ENCODE measurements around the gene TRIM36. TPM values are rescaled to one million over a fixed set of nuclear protein-coding genes. Genes with fewer than 3 reads are reported as not detected.

Gene TRIM36
- total and polyA plus RNA-seq, 4 donors: 16.2 to 50.3 (median 38.5) TPM

- Histone ChIP-seq H3K4me3 (ENCODE audit: low read depth, low read length) (no peak overlapping the region), H3K4me1 (ENCODE audit: control insufficient read depth, insufficient read depth, low read length) (no peaks in the 10 kb centered on the region), H3K27ac (ENCODE audit: low read depth, low read length) (no peak overlapping the region), H3K27me3 (ENCODE audit: control insufficient read depth, insufficient read depth, low read length) (no peaks in the 10 kb centered on the region), H3K36me3 (ENCODE audit: control insufficient read depth, insufficient read depth, low read length) (no peaks in the 10 kb centered on the region), H3K9me3 (ENCODE audit: control insufficient read depth, insufficient read depth, low read length) (no peaks in the 10 kb centered on the region)
- DNase-seq (ENCODE audit: low read depth in 4 of 6, low spot score in 6 of 6): no peak
- 83% methylated on average over 1 of the region's 4 CpGs for WGBS (ENCODE audit: insufficient coverage)
Measured at GRCh38 chr5:115190388-115190787, 20.7 kb upstream of the TRIM36 start.

GRCh38 chr5:115189866-115190265, 20.2 kb upstream of the TRIM36 start:
- WGBS (ENCODE audit: insufficient coverage): 25% methylated on average over 2 of the region's 2 CpGs
- no peak overlapping the region for H3K27ac ChIP-seq (ENCODE audit: low read depth, low read length)
- H3K27me3 ChIP-seq (ENCODE audit: control insufficient read depth, insufficient read depth, low read length): no peaks in the 10 kb centered on the region
- no peak overlapping the region for H3K4me3 ChIP-seq (ENCODE audit: low read depth, low read length)
- H3K4me1 ChIP-seq (ENCODE audit: control insufficient read depth, insufficient read depth, low read length): no peaks in the 10 kb centered on the region
- no peak for DNase-seq (ENCODE audit: low read depth in 4 of 6, low spot score in 6 of 6)
- no peaks in the 10 kb centered on the region for H3K9me3 ChIP-seq (ENCODE audit: control insufficient read depth, insufficient read depth, low read length)
- H3K36me3 ChIP-seq (ENCODE audit: control insufficient read depth, insufficient read depth, low read length): no peaks in the 10 kb centered on the region

GRCh38 chr5:115186794-115187193, 17.1 kb upstream of the TRIM36 start:
- Histone ChIP-seq H3K27ac (ENCODE audit: low read depth, low read length) (no peak overlapping the region), H3K9me3 (ENCODE audit: control insufficient read depth, insufficient read depth, low read length) (no peaks in the 10 kb centered on the region), H3K36me3 (ENCODE audit: control insufficient read depth, insufficient read depth, low read length) (no peaks in the 10 kb centered on the region), H3K4me1 (ENCODE audit: control insufficient read depth, insufficient read depth, low read length) (no peaks in the 10 kb centered on the region), H3K4me3 (ENCODE audit: low read depth, low read length) (no peak overlapping the region), H3K27me3 (ENCODE audit: control insufficient read depth, insufficient read depth, low read length) (peaks cover 6% of the 10 kb centered on the region)
- no peak for DNase-seq (ENCODE audit: low read depth in 4 of 6, low spot score in 6 of 6)

GRCh38 chr5:115184770-115185169, 15.1 kb upstream of the TRIM36 start:
- DNase-seq (ENCODE audit: low read depth in 4 of 6, low spot score in 6 of 6): no peak
- WGBS (ENCODE audit: insufficient coverage): no CpG with 5 or more reads among the region's 2 CpGs
- H3K9me3 ChIP-seq (ENCODE audit: control insufficient read depth, insufficient read depth, low read length): no peaks in the 10 kb centered on the region
- no peak overlapping the region for H3K27ac ChIP-seq (ENCODE audit: low read depth, low read length)
- peaks cover 17% of the 10 kb centered on the region for H3K27me3 ChIP-seq (ENCODE audit: control insufficient read depth, insufficient read depth, low read length)
- peaks cover 3% of the 10 kb centered on the region for H3K4me1 ChIP-seq (ENCODE audit: control insufficient read depth, insufficient read depth, low read length)
- H3K36me3 ChIP-seq (ENCODE audit: control insufficient read depth, insufficient read depth, low read length): no peaks in the 10 kb centered on the region
- no peak overlapping the region for H3K4me3 ChIP-seq (ENCODE audit: low read depth, low read length)

- Histone ChIP-seq H3K9me3 (ENCODE audit: control insufficient read depth, insufficient read depth, low read length) (no peaks in the 10 kb centered on the region), H3K36me3 (ENCODE audit: control insufficient read depth, insufficient read depth, low read length) (no peaks in the 10 kb centered on the region), H3K4me3 (ENCODE audit: low read depth, low read length) (no peak overlapping the region), H3K27ac (ENCODE audit: low read depth, low read length) (no peak overlapping the region), H3K4me1 (ENCODE audit: control insufficient read depth, insufficient read depth, low read length) (peaks cover 14% of the 10 kb centered on the region), H3K27me3 (ENCODE audit: control insufficient read depth, insufficient read depth, low read length) (peaks cover 27% of the 10 kb centered on the region)
- DNase-seq (ENCODE audit: low read depth in 4 of 6, low spot score in 6 of 6): no peak
Measured at GRCh38 chr5:115181757-115182156, 12.0 kb upstream of the TRIM36 start.

- Histone ChIP-seq H3K27me3 (ENCODE audit: control insufficient read depth, insufficient read depth, low read length) (peaks cover 27% of the 10 kb centered on the region), H3K4me1 (ENCODE audit: control insufficient read depth, insufficient read depth, low read length) (peaks cover 14% of the 10 kb centered on the region), H3K36me3 (ENCODE audit: control insufficient read depth, insufficient read depth, low read length) (no peaks in the 10 kb centered on the region), H3K4me3 (ENCODE audit: low read depth, low read length) (peak overlapping the region; percentile 64), H3K9me3 (ENCODE audit: control insufficient read depth, insufficient read depth, low read length) (no peaks in the 10 kb centered on the region), H3K27ac (ENCODE audit: low read depth, low read length) (no peak overlapping the region)
- WGBS (ENCODE audit: insufficient coverage): under 1% methylated on average over 47 of the region's 54 CpGs
- peak in 5 of 6 donors; percentile 36 to 93 (median 59) for DNase-seq (ENCODE audit: low read depth in 4 of 6, low spot score in 6 of 6)
Measured at GRCh38 chr5:115180165-115180709, 10.5 kb upstream of the TRIM36 start.

- no peaks in the 10 kb centered on the region for H3K9me3 ChIP-seq (ENCODE audit: control insufficient read depth, insufficient read depth, low read length)
- peaks cover 14% of the 10 kb centered on the region for H3K4me1 ChIP-seq (ENCODE audit: control insufficient read depth, insufficient read depth, low read length)
- peaks cover 27% of the 10 kb centered on the region for H3K27me3 ChIP-seq (ENCODE audit: control insufficient read depth, insufficient read depth, low read length)
- peak in 4 of 6 donors; percentile 13 to 68 (median 50) for DNase-seq (ENCODE audit: low read depth in 4 of 6, low spot score in 6 of 6)
- peak overlapping the region; percentile 64 for H3K4me3 ChIP-seq (ENCODE audit: low read depth, low read length)
- no peaks in the 10 kb centered on the region for H3K36me3 ChIP-seq (ENCODE audit: control insufficient read depth, insufficient read depth, low read length)
- H3K27ac ChIP-seq (ENCODE audit: low read depth, low read length): no peak overlapping the region
- 1% methylated on average over 53 of the region's 56 CpGs for WGBS (ENCODE audit: insufficient coverage)
Measured at GRCh38 chr5:115179394-115180164, 9.9 kb upstream of the TRIM36 start.

- peak overlapping the region; percentile 64 for H3K4me3 ChIP-seq (ENCODE audit: low read depth, low read length)
- WGBS (ENCODE audit: insufficient coverage): 28% methylated on average over 30 of the region's 30 CpGs
- DNase-seq (ENCODE audit: low read depth in 4 of 6, low spot score in 6 of 6): peak in 2 of 6 donors; percentile 42 to 54
- H3K27me3 ChIP-seq (ENCODE audit: control insufficient read depth, insufficient read depth, low read length): peaks cover 27% of the 10 kb centered on the region
- H3K9me3 ChIP-seq (ENCODE audit: control insufficient read depth, insufficient read depth, low read length): no peaks in the 10 kb centered on the region
- H3K4me1 ChIP-seq (ENCODE audit: control insufficient read depth, insufficient read depth, low read length): peaks cover 14% of the 10 kb centered on the region
- H3K36me3 ChIP-seq (ENCODE audit: control insufficient read depth, insufficient read depth, low read length): no peaks in the 10 kb centered on the region
- H3K27ac ChIP-seq (ENCODE audit: low read depth, low read length): no peak overlapping the region
Measured at GRCh38 chr5:115179030-115179393, 9.3 kb upstream of the TRIM36 start.

GRCh38 chr5:115170929-115171510, 1.3 kb upstream of the TRIM36 start:
- 0% methylated on average over 2 of the region's 16 CpGs for WGBS (ENCODE audit: insufficient coverage)
- Histone ChIP-seq H3K27me3 (ENCODE audit: control insufficient read depth, insufficient read depth, low read length) (peaks cover 19% of the 10 kb centered on the region), H3K27ac (ENCODE audit: low read depth, low read length) (no peak overlapping the region), H3K36me3 (ENCODE audit: control insufficient read depth, insufficient read depth, low read length) (peaks cover 5% of the 10 kb centered on the region), H3K4me1 (ENCODE audit: control insufficient read depth, insufficient read depth, low read length) (peaks cover 17% of the 10 kb centered on the region), H3K9me3 (ENCODE audit: control insufficient read depth, insufficient read depth, low read length) (peaks cover 6% of the 10 kb centered on the region), H3K4me3 (ENCODE audit: low read depth, low read length) (peak overlapping the region; percentile 89)
- DNase-seq (ENCODE audit: low read depth in 4 of 6, low spot score in 6 of 6): peak in 4 of 6 donors; percentile 6 to 60 (median 36)

Measured in spinal cord (tissue), 10 donors.